ENCODE data around the gene DFFA.

DFFA gene, protein sequence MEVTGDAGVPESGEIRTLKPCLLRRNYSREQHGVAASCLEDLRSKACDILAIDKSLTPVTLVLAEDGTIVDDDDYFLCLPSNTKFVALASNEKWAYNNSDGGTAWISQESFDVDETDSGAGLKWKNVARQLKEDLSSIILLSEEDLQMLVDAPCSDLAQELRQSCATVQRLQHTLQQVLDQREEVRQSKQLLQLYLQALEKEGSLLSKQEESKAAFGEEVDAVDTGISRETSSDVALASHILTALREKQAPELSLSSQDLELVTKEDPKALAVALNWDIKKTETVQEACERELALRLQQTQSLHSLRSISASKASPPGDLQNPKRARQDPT

DNA sequence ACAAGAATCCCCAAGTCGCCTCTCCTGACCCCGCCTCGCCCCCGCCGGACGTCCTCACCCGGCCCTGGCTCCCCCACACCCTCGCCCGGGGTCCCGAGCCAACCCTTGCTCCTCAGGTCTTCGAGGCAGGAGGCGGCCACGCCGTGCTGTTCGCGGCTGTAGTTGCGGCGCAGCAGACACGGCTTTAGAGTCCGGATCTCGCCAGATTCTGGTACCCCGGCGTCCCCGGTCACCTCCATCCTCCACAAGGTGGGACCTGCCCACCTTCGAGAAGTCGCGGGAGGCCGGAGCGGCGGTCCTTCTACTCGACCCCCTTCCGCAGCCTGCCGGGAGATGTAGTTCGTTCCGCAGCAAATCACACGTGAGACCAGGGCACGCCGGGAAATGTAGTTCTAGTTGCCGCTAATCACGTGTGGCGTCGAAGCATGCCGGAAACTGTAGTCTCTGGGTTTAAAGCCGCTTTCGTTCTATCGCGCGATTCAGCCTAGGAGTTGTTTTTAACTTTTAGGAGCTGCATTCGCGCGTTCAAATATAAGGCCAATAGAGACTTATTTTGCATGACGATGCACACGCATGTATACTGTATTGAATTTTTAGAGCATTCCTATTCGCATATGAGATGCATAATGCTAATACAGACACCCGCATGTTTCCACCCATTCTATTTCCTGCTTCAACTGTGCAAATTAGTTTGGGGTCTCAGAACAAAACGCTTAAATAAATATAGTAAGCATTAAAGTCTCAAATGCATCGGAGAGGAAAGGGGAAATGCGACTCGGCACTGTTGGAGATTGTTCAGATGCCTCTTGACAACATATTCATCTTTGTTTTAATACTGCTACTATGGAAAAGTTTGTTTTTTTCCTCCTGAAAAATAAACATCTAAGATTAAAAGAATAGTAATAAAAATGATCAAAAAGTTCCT, at the start of gene DFFA:
Gene DFFA, minus strand, starts transcription at position 310 of the 925 bp plus-strand sequence. Its CDS starts 71 bp downstream, at position 239.
- intact Hi-C loops (cut with DNase I), result loop anchor here (10.0 kb wide), 1 partner anchor 1332 kb away; the partner anchor contains the start of genes CLCN6 and MTHFR
- DNase-seq, result peak; percentile 93 to 98 (median 96)

DNA sequence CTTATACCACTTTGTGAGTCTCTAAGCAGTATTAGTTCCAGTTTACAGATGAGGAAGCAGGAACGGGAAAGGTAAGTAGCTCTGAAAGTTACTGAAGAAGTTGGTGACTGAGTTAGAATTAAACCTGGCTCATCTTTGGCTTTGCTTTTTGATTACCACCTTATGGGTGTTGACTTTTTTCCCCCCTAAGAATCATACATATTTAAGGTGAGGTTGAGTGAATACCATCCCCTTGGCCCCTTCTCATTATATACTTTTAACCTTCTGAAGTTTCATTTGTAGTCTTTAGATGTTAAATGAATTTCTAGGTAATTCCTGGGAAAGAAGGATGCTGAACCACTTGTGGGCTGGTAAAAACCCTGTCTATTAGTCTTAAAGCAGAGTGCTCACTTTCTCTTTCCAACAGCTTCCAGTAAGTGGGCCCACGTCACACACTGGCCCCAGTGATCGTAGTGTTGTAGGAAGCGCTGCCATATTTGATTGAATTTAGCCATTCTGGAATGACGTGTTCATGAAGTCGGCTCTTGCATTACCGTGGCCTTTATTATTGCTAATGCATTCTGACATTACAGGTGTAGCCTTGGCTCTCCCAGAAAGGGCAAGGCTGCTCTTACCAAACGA, 49.3 kb upstream of the DFFA start:
- intact Hi-C loops (cut with DNase I), result no loop called here
- DNase-seq, result no peak

DNA sequence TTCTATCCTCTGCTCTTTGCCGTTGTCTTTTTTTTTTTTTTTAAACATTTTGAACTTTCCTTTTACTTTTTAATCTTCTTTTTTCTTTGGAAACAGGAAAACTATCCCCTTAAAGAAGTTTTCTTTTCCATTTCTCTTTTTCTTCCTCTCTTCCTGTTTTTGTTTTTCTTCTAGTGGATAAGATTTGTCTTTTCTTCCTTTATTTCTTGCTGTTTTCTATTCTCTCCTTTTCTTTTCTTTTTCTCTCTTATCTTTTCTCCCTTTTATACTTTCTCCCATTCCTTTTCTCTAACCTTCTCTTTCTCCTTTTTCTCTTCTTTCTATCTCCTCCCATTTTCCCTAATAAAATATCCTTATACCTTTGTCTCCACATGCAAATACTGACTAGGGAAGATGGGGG, 48.6 kb upstream of the DFFA start:
- DNase-seq, result no peak
- intact Hi-C loops (cut with DNase I), result no loop called here

DNA sequence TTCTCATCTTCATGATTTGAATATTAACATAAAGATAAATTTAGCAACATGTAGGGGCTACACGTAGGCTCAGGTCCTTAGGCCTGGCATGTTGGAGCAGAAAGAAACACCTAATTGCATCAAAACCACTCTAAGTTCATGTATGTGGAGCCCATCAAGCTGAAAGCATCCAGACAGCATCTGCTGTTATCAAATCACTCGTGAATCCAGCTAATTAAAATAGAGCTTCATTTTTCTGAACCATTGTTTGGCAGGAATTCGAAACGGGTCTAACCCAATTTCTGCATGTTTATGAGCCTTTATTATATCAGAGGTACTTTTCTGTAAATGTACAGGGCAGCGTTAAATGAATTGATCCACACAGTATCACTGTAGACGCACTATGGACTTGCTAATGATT, 48.2 kb upstream of the DFFA start:
- DNase-seq, result no peak
- intact Hi-C loops (cut with DNase I), result no loop called here

DNA sequence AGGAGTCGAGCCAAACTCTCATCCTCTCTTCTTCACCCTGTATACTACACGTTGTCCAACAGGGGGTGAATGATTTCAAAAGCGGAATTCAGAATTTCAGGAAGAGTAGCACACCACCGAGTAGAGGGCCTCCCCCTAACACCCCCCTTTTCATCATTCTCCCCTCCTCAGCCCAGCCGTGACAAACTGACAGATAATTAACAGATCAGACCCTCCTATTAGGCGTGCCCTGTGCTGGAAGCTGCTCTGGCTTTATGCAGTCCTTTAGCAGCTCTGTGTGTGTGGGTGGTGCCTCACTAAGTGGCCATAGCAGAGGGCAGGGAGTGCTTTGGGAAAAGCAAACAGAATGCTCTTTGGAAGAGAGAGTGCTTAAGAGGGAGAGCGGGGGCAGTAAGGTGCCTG, 46.7 kb upstream of the DFFA start:
- no peak for DNase-seq
- intact Hi-C loops (cut with DNase I), result loop anchor here (10.0 kb wide), 1 partner anchor 346 kb away; no protein-coding TSS in a partner anchor

DNA sequence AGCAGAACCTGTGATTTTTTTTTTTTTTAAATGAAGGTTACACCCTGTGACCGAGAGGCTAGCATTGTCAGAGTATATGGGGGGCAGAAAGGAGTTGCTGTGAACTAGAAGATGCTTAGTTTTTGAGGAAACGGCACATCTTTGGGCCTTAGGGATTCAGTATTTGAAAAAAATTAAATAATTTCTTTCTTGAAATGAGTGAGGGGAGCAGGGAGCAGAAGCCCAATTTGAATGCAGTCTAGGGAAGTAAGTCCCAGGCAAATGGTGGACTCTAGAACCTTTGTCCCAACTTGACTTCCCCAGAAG, 45.3 kb upstream of the DFFA start:
- intact Hi-C loops (cut with DNase I), result loop anchor here (10.0 kb wide), 1 partner anchor 347 kb away; no protein-coding TSS in a partner anchor
- DNase-seq, result no peak

DNA sequence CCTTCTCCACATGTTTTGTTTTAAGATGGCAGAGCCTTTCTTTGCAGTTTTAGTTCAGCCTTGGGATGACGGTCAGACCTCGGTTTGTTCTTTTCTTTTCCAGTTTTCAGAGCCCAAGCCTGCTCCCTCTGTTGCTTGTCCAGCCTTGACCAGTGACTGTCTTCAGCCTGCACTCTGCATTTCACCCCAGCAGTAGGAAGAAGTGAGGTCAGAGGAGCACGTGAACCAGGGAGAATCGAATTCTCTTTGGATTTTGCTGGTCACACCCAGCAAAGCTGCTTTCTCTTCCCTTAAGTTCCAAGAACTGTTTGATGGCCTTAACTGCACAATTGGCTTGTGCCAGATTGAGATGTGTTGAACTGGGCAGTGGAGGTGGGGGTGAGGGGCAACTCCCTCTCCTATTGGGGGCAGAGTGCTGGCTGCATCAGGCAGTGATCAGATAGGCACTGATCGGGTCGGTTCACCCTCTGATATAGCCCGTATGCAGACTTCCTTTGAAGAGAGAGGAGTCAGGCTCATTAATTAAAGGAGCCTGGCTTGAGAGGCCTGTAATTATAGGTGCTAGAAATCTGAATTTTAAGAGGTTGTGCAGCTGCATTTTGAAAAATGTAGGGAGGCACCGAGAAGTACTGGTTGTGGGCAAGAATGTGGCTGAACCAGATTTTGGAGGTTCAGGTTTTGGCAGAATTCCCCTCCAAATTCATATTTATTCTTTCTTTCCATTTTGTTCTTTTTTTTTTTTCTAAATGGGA, 44.8 kb upstream of the DFFA start:
- intact Hi-C loops (cut with DNase I), result loop anchor here (10.0 kb wide), 1 partner anchor 348 kb away; no protein-coding TSS in a partner anchor
- no peak for DNase-seq

DNA sequence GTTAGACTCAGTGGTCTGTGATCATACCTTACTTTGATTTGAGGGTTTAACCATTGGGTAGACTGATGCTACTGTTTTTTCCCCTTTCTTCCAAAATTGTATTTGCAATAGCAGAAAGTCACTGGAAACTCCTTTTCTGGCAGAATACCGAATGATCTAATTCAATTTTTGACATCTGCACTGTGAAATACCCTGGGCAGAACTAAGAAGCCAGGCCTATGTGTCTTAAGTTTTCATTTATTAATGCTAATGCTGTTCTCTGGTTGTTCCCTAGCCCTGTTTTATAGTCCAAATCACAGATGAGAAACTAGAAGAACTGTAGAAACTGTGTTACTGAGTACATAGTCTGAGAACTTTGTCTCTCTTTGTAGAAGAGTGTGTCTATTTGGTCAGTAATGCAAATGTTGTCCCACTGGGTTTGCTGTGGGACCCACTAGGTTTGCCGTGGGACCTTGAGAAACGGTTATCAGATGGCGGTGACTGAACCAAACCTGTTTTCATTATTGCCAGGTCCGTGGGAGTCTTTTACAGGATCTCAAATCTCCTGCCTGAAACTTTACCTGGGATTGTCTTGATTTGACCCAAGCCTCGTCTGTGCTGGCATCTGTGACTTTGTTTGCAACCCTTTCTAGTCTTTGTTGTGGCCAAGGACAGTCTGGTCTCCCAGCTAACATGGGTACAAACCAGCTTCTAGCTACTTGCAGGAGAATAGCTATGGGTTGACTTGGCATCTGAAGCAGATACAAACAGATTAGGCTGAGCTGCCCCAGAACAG, 43.8 kb upstream of the DFFA start:
- intact Hi-C loops (cut with DNase I), result loop anchor here (10.0 kb wide), 1 partner anchor 349 kb away; no protein-coding TSS in a partner anchor
- no peak for DNase-seq

DNA sequence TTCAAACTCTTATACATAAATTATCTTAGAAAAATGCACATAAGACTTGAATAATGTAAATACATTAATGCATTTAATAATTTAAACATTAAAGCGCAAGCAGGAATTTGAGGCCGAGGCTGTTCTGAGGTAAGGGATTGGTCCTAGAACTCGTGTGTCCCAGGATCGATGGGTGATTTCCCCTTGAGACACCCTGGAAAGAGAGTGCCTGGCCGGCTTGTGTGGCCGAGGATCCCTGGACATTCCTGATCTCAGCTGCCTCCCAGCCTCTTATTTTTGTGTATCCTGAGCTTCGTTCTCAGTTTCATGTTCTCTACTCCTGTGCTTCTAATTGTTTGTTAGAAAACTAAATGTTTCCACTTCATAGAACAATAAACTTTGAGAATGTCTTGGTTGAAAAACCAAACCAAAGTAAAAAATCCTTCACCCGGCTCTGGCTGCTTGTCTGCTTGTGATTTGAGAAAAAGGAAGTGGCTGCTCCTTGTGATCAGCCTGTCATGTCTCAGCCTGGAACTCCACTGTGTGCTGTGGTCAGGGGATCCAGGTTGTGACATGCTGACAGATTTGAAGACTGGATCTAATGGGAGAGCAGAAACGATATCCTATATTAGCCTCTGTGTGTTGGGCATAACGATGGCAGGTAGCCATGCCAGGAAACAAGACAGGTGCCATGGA, 43.1 kb upstream of the DFFA start:
- DNase-seq, result no peak
- intact Hi-C loops (cut with DNase I), result loop anchor here (10.0 kb wide), 1 partner anchor 349 kb away; no protein-coding TSS in a partner anchor

DNA sequence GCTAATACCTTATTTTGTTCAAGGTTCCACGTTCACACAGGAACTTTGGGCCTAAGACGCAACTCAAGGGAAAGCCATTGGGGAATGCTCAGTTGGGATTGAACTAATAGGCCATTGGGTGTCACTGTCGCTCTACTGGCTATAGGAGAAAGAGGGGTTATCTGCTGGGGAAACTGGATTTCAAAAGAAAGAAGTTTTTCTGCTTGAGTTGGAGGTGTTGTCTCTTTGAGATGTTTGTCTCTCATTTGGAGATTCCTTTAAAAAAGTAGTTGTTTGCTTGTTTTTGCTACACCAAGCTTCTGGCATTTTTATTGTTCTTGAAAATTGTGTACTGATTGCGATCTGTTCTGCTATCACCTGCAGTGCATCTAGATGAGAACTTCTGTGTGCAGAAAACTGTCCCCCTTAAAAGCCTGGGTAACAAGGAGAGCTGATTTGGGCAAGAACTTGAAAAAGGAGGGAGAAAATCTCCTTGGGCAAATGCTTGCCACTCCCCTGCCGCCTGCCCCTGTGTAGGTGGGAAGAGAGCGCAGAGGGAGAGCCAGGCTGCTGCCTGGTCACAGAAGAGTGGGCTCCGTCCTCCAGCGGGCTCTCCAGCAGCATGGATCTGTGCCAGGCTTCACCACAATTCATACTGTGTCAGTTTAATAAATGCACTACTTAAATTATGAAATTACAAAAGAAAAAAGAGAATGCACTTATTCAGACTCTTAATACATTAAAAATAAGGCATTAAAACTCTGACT, 42.3 kb upstream of the DFFA start:
- intact Hi-C loops (cut with DNase I), result loop anchor here (10.0 kb wide), 1 partner anchor 350 kb away; no protein-coding TSS in a partner anchor
- peak in 3 of 42 donors; percentile 14 to 55 (median 22) for DNase-seq

DNA sequence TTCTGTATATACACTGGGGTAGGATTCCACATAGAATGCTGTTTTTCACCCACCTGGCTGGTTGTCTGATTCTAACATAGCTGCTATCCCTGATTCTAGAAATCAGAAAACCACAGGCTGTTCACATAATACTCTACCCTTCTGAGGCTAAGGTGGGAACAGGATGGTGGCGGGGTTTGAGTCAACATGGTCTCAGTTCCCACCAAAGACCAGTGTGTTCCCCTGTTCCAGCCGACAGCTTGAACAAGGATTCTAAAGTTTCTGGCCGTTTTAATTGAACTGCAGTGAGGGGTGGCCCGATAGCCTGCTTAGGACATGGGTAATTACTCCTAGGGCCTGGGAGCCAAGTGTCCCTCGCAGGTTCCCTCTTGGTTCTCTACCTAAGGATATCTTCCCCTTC, 40.9 kb upstream of the DFFA start:
- intact Hi-C loops (cut with DNase I), result loop anchor here (10.0 kb wide), 1 partner anchor 352 kb away; no protein-coding TSS in a partner anchor
- DNase-seq, result no peak

DNA sequence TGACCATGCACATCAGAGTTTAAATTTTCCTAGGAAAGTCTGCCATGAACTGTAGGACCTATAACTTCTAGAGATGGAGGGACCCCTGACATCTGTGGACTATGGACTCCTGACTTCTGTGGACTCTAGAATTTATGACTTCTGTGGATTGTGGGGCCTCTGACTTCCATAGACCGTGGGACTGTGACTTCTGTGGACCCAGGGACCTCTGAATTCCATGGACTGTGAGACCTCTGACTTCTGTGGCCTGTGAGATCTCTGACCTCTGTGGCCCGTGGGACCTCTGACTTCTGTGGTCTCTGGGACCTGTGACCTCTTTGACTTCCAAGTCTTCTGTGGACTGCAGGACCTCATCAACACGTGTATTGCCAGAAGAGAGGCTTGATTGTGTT, 39.2 kb upstream of the DFFA start:
- intact Hi-C loops (cut with DNase I), result loop anchor here (10.0 kb wide), 1 partner anchor 353 kb away; no protein-coding TSS in a partner anchor
- DNase-seq, result no peak

DNA sequence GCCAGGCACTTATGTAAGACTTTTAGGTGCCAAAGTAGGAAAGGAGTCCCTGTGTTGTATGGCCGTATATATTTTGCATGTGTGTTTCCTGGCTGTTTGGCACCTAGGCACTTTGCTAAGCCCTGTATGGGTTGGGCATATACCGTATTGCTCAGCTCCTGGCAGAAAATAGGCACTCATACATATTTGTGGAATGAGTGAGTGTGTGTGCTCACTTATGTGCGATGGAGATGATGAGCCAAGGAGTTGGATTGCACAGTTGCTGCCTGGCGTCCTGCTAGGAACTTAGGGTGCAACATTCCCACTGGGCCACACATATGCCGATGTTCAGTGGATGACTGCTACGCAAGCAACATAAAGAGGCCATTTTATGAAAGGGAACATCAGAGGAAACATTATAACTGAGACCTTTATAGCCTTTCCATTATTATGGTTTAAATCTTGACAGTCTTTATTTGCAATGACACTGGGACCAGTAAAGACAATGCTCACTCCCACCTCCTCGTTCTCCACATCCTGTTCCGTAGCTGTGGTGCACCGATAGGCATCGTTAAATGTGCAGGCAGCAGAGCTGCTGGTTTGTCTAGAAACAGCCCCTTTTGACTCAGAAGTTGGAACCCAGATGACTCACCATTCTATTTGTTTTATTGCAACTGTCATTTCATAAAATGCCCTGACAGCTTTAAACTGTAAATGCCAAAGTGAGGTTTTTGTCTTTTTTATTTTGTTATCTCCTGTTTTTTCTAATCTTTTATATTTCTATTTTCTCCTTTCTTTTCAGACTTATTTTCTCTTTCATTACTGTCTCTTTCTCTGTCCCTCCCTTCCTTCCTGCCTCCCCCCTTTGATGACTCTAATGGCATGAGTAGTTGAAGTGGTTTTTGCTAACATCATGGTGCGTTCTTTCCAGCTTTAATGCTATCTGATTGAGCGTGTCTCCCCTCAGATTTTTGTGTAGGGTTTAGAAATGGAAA, 38.5 kb upstream of the DFFA start:
- intact Hi-C loops (cut with DNase I), result loop anchor here (10.0 kb wide), 1 partner anchor 354 kb away; no protein-coding TSS in a partner anchor
- DNase-seq, result peak in 11 of 42 donors; percentile 15 to 55 (median 32)

DNA sequence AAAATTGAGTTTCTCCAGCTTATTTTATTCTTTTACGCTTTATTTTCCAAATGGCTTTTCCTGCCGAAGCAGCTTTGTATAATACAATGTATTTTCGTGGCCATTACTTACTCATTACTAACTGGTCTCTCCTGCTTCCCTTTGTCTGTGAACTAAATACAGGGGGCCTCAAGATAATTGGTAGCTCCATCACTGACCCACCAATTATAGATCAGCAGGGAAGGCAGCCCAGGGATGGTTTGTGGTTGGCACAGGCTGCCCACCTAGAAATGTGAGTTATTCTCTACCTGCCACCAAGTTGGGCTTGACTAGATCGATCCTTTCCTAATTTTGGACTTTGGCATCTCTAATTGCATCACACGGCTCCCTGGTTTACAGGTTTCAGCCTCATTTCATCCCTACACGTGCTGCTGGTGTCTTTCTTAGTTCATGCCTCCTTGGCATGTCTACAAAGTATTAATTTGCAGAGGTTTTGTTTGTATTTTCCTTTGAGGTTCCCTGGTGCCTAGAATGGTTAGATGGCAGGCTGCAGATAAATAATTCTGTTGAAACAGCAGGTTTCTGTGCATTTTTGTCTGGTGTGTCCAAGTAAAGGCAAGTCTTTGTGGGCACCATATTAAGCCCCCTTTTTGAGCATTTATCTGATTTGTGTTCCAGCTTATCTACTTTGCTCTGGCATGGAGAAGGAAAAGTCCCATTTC, 37.6 kb upstream of the DFFA start:
- intact Hi-C loops (cut with DNase I), result loop anchor here (10.0 kb wide), 2 partner anchors 355 to 435 kb away; no protein-coding TSS in a partner anchor
- no peak for DNase-seq

Data from head of caudate nucleus (tissue), 42 donors.